Natural killer cell treated with Interleukin-12 subunit alpha and Interleukin-12 subunit beta and Interleukin-15 and Interleukin-18, amount 100 ng/mL, for 72 hours (primary cell): ENCODE data around the gene TSSK2. TPM values are rescaled to one million over a fixed set of nuclear protein-coding genes. Genes with fewer than 3 reads are reported as not detected.
"Not testable (repeated sequence)": the region's sequence is repeated elsewhere in the genome, so short reads cannot be mapped to it uniquely, and the experiment has no call there.

Source experiments
- ATAC-seq, 2 donors: fragments of 150-1000 bp; cut with Tn5 transposase in 1 of 2; sonication (Bioruptor Pico), chemical (Tn5 transposase) in 1 of 2; 2 replicates each; pipeline ENCODE4 v1.10.0; 2021
- DNase-seq: peaks from one replicate; pipeline ENCODE4 v3.0.0; 2022; ENCODE audit warnings: low spot score
- H3K27ac Mint-ChIP-seq, 2 donors: 1 replicate in 1 of 2; 2 replicates in 1 of 2; pipeline ENCODE4 v1.8.0; 2022; ENCODE audit warnings: mixed read lengths in 2 of 2, mild to moderate bottlenecking in 1 of 2, moderate library complexity in 1 of 2
- H3K27me3 Mint-ChIP-seq, 2 donors: 1 replicate in 1 of 2; 2 replicates in 1 of 2; pipeline ENCODE4 v1.8.0; 2022; ENCODE audit warnings: mixed read lengths in 2 of 2
- H3K36me3 Mint-ChIP-seq: one replicate; pipeline ENCODE4 v1.8.0; 2022; ENCODE audit warnings: mixed read lengths
- H3K4me1 Mint-ChIP-seq, 2 donors: 1 replicate in 1 of 2; 2 replicates in 1 of 2; pipeline ENCODE4 v1.8.0; 2022; ENCODE audit warnings: low read depth in 2 of 2, mixed read lengths in 2 of 2, mild to moderate bottlenecking in 1 of 2
- H3K4me3 Mint-ChIP-seq: one replicate; pipeline ENCODE4 v1.8.0; 2022; ENCODE audit warnings: mixed read lengths
- H3K9me3 Mint-ChIP-seq: 2 replicates; pipeline ENCODE4 v1.8.0; 2022; ENCODE audit warnings: mixed read lengths
- total RNA-seq, 2 donors: library from RNA; stranded (reverse); gene quantifications; one replicate each; pipeline ENCODE4 v1.2.3, GENCODE V29; 2022

The TSSK2 gene
- total RNA-seq: under 1 TPM in 1 of 2 donors, not detected in 1; 0.39 TPM

DNA sequence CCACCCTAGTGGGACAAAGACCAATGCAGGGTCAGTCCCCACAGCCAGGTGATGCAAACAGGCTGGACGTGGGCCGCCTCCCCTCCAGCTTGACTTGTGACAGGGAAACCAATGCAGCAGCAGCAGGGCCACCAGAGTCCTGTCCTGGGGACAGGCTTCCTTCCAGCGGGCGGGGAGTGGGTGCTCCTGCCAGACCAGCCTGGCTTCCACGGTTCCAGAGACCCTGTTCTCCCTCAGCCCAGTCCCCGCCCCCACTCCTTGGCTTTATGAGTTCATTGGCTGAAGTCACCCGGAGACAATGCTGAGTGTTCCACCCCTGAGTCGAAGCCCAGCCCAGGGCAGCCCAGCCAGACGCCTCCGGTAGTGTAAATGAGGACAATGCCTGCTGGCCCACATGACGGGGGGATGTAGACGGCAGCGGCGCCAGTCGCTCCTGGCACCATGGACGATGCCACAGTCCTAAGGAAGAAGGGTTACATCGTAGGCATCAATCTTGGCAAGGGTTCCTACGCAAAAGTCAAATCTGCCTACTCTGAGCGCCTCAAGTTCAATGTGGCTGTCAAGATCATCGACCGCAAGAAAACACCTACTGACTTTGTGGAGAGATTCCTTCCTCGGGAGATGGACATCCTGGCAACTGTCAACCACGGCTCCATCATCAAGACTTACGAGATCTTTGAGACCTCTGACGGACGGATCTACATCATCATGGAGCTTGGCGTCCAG lies at the start of gene TSSK2:
Gene TSSK2 (plus strand): TSS at position 350 of the 726 bp plus-strand sequence. CDS start 92 bp downstream, at position 442.
- no peak within 1 kb of the TSS for H3K27ac Mint-ChIP-seq
- H3K4me1 Mint-ChIP-seq: no peaks in the 10 kb centered on the region

DNA sequence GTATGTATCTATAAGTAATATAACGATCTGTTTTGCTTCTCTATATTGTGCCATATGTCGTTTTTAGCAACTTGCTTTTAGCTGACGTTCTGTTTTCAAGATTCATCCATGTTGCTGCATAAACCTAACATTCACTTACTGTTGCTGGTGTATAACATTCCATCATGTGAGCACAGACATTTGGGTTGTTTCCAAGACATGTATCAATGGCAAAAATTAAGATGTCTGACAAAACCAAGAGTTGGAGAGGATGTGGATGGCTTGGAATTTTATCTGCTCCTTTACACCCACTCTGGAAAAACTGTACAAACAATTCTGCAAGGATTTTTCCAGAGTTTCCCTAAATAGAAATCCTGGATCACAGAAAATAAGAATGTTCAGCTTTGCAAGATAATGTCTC lies 49.8 kb upstream of the TSSK2 start:
- H3K36me3 Mint-ChIP-seq: no peaks in the 10 kb centered on the region
- no peak overlapping the region for H3K27ac Mint-ChIP-seq
- no peaks in the 10 kb centered on the region for H3K27me3 Mint-ChIP-seq
- DNase-seq (no peak), ATAC-seq (no peak)
- H3K9me3 Mint-ChIP-seq: no peaks in the 10 kb centered on the region
- peaks cover 9 to 10% of the 10 kb centered on the region in 2 donors for H3K4me1 Mint-ChIP-seq
- H3K4me3 Mint-ChIP-seq: no peak overlapping the region

More for the DNA sequence above, at the start of gene TSSK2:
- Mint-ChIP-seq H3K36me3 (peaks cover 6% of the 10 kb centered on the region), H3K27me3 (no peaks in the 10 kb centered on the region), H3K9me3 (no peaks in the 10 kb centered on the region), H3K4me3 (no peak within 1 kb of the TSS)
- no peak for DNase-seq
- no peak for ATAC-seq

DNA sequence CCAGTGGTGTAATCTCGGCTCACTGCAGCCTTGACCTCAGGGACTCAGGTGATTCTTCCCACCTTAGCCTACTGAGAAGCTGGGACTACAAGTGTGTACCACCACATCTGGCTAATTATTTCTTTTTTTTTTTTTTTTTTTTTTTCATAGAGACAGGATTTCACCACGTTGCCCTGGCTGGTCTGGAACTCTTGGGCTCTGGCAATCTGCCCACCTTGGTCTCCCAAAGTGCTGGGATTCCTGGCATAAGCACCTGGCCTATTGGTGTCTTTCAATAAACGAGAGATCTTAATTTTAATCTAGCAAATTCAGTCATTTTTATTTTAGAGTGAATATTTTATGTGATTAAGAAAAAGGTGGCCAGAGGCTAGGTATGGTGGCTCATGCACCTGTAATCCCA lies 49.0 kb upstream of the TSSK2 start:
- no peak for DNase-seq
- Mint-ChIP-seq H3K27ac (no peak overlapping the region), H3K9me3 (no peaks in the 10 kb centered on the region), H3K36me3 (no peaks in the 10 kb centered on the region), H3K27me3 (no peaks in the 10 kb centered on the region), H3K4me1 (peaks cover 14 to 15% of the 10 kb centered on the region in 2 donors), H3K4me3 (no peak overlapping the region)
- ATAC-seq: no peak

DNA sequence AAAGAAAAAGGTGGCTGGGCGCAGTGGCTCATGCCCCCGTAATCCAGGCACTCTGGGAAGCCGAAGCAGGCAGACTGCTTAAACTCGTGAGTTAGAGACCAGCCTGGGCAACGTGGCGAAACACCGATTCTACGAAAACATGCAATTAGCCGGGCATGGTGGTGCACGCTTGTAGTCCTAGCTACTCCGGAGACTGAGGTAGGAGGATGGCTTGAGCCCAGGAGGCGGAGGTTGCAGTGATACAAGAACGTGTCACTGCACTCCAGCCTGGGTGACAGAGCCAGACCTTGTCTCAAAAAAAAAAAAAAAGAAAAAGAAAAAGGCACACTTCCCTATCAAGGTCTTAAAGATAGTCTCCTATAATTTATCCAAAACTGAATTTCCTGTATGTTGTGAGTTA lies 48.3 kb upstream of the TSSK2 start:
- Mint-ChIP-seq H3K4me3 (no peak overlapping the region), H3K27me3 (no peaks in the 10 kb centered on the region), H3K36me3 (no peaks in the 10 kb centered on the region)

DNA sequence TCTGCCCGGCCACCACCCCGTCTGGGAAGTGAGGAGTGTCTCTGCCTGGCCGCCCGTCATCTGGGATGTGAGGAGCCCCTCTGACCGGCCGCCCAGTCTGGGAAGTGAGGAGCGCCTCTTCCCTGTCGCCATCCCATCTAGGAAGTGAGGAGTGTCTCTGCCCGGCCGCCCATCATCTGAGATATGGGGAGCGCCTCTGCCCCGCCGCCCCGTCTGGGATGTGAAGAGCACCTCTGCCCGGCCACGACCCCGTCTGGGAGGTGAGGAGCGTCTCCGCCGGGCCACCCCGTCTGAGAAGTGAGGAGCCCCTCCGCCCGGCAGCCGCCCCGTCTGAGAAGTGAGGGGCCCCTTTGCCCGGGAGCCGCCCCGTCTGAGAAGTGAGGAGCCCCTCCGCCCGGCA lies 47.0 kb upstream of the TSSK2 start:
- H3K36me3 Mint-ChIP-seq, H3K9me3 Mint-ChIP-seq, H3K27ac Mint-ChIP-seq, ATAC-seq, H3K27me3 Mint-ChIP-seq, DNase-seq, H3K4me3 Mint-ChIP-seq: not testable (repeated sequence)
- H3K4me1 Mint-ChIP-seq: peaks cover 14 to 22% of the 10 kb centered on the region in 2 donors

More for the DNA sequence above, 48.3 kb upstream of the TSSK2 start:
- no peak for DNase-seq
- H3K4me1 Mint-ChIP-seq: peaks cover 14 to 16% of the 10 kb centered on the region in 2 donors
- no peaks in the 10 kb centered on the region for H3K9me3 Mint-ChIP-seq
- no peak overlapping the region for H3K27ac Mint-ChIP-seq
- ATAC-seq: no peak

DNA sequence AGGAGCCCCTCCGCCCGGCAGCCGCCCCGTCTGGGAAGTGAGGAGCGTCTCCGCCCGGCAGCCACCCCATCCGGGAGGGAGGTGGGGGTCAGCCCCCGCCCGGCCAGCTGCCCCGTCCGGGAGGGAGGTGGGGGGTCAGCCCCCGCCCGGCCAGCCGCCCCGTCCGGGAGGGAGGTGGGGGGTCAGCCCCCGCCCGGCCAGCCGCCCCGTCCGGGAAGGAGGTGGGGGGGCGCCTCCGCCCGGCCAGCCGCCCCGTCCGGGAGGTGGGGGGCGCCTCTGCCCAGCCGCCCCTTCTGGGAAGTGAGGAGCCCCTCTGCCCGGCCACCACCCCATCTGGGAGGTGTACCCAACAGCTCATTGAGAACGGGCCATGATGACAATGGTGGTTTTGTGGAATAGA lies 46.5 kb upstream of the TSSK2 start:
- H3K9me3 Mint-ChIP-seq, ATAC-seq, H3K27ac Mint-ChIP-seq, H3K27me3 Mint-ChIP-seq, DNase-seq, H3K36me3 Mint-ChIP-seq, H3K4me3 Mint-ChIP-seq: not testable (repeated sequence)
- H3K4me1 Mint-ChIP-seq: peaks cover 14 to 22% of the 10 kb centered on the region in 2 donors

DNA sequence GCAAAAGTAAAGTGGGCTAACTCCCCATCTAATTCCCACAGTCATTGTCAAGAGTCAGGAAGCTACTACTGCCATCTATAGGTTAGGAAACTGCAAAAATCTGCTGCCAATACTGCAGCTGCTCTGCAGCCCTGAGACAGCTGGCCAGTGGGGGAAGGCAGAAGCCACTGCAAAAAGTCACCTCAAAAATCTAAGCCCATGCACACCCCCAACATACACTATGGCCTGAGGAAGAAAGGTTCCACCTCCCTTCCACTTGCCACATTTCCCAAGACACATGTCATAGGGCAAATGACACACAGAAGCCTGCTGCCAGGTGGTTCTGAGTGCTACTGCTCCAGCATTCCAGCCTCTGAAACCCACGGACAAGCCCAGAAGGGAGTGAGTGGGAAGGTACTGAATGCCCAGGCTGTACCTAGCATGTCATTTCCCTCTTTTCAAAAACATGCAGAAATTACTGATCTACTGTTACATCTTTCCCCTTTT lies 45.8 kb upstream of the TSSK2 start:
- peaks cover 14 to 22% of the 10 kb centered on the region in 2 donors for H3K4me1 Mint-ChIP-seq
- no peaks in the 10 kb centered on the region for H3K9me3 Mint-ChIP-seq
- peak overlapping the region in 1 of 2 donors; percentile 37 for H3K27ac Mint-ChIP-seq
- H3K27me3 Mint-ChIP-seq: no peaks in the 10 kb centered on the region
- H3K36me3 Mint-ChIP-seq: no peaks in the 10 kb centered on the region
- peak overlapping the region; percentile 36 for H3K4me3 Mint-ChIP-seq
- no peak for ATAC-seq
- DNase-seq: no peak

DNA sequence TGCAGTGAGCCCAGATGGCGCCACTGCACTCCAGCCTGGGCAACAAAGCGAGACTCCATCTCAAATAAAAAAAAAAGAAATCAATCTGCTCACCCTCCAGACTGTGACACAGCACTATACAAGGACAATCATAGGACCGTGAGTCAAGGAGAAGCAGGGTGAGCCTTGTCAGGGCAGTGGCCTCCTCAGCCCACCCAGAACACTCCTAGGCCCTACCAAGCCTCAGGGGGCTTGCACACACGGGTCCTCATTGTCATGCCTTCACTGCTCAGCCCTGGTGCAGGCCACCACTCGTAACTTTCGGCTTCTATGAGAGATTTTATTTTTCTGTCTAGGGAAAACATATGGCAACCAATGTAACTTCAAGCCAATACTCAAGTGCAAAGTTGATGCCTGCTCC lies 44.7 kb upstream of the TSSK2 start:
- DNase-seq: no peak
- Mint-ChIP-seq H3K9me3 (no peaks in the 10 kb centered on the region), H3K27me3 (no peaks in the 10 kb centered on the region), H3K36me3 (no peaks in the 10 kb centered on the region), H3K4me1 (peaks cover 19 to 24% of the 10 kb centered on the region in 2 donors), H3K4me3 (no peak overlapping the region), H3K27ac (no peak overlapping the region)
- no peak for ATAC-seq

DNA sequence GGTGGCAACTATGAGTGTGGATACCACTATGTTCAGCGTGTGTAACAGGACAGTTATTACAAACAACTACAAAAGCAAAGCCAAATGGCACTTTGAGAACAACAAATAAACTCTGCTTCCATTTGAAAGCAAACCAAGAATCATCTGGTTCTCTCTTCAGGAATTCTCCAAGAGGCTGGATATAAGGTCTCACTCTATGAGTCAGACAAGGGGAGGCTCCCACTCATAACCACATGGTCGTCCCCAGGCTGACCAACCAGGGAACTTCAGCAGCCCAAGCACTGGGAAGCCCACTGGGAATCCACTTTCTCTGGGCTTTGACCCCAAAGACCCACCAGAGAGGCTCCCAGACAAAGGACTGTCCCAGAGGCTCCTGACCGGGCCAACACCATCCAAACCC lies 44.2 kb upstream of the TSSK2 start:
- Mint-ChIP-seq H3K4me3 (no peak overlapping the region), H3K27ac (no peak overlapping the region), H3K4me1 (peaks cover 19 to 24% of the 10 kb centered on the region in 2 donors), H3K9me3 (no peaks in the 10 kb centered on the region), H3K36me3 (no peaks in the 10 kb centered on the region), H3K27me3 (no peaks in the 10 kb centered on the region)
- no peak for ATAC-seq
- no peak for DNase-seq

DNA sequence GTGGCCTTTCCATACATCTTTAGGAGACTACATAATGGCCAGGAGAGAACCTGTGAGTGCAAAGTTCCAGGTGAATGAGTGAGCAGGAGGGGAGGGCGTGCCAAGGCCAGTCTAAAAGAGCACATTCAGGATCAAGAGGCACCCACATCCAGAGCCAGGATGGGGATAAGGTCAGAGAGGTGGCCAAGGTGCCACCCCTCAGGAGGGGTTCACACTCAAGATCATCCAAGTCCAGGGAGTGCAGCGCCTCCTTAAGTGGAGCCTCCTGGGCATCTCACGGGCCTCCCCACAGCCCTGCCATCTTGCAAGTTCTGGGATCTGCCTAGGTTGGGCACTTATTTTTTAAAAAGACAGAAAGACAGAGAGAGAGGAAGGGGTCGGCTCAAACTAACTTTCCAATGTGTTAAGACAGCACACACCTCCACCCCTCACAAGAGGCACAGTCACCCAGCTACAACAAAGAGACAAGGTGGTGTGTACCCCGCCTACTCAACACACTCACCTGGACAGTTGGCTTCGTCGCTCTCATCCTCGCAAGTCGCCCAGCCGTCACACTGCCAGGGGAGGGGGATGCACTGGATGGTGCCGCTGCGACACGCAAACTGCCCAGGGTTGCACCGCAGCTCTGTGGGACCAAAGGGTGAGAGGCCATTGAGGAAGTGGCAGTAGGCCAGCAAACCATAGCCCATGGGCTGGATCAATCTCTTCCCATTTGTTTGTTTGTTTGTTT lies 42.1 kb upstream of the TSSK2 start:
- Mint-ChIP-seq H3K27me3 (no peaks in the 10 kb centered on the region), H3K27ac (no peak overlapping the region), H3K4me3 (no peak overlapping the region), H3K9me3 (no peaks in the 10 kb centered on the region), H3K36me3 (no peaks in the 10 kb centered on the region), H3K4me1 (peaks cover 24 to 27% of the 10 kb centered on the region in 2 donors)
- DNase-seq (no peak), ATAC-seq (no peak)

DNA sequence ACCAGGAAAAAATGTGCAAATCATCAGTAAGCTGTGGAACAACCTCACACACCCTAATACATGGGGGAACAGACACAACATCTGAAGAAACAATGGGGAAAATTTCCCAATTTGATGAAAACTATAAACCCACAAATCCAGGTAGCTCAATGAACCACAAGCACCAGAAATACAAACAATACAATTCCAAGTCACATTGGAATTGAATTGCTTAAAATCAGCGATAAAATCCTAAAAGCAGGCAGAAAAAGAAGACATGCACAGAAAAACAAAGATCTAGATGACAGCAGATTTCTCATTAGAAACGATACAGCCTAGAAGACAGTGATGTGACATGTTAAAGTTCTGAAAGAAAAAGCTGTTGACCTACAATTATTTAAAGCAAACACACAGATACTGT lies 40.9 kb upstream of the TSSK2 start:
- ATAC-seq: no peak
- H3K27ac Mint-ChIP-seq: no peak overlapping the region

DNA sequence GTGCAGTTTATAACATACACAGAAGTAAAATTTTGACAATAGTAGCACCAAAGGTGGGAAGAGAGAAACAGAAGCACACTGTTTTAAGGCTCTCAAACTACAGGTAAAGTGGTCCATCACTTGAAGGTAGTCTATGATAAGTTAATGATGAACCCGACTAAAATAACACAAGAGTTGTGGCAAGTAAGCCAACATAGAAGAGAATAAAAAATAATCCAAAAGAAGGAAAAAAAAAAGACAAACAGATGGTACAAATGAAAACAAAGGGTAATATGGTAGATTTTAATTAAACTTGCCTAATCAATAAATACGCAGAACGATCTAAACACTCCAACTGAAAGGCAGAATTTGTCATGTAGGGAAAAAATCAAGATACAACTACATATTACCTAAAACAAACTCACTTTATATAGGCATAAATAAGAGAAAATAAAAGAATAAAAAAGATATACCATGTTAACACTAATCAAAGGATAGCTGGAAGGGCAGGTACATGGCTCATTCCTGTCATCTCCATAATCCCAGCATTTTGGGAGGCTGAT lies 40.5 kb upstream of the TSSK2 start:
- Mint-ChIP-seq H3K27ac (no peak overlapping the region), H3K36me3 (no peaks in the 10 kb centered on the region), H3K9me3 (no peaks in the 10 kb centered on the region), H3K4me3 (no peak overlapping the region), H3K4me1 (peaks cover 17 to 19% of the 10 kb centered on the region in 2 donors), H3K27me3 (no peaks in the 10 kb centered on the region)
- DNase-seq (no peak), ATAC-seq (no peak)

More for the DNA sequence above, 40.9 kb upstream of the TSSK2 start:
- Mint-ChIP-seq H3K4me1 (peaks cover 22 to 23% of the 10 kb centered on the region in 2 donors), H3K4me3 (no peak overlapping the region), H3K36me3 (no peaks in the 10 kb centered on the region), H3K9me3 (no peaks in the 10 kb centered on the region), H3K27me3 (no peaks in the 10 kb centered on the region)
- no peak for DNase-seq

DNA sequence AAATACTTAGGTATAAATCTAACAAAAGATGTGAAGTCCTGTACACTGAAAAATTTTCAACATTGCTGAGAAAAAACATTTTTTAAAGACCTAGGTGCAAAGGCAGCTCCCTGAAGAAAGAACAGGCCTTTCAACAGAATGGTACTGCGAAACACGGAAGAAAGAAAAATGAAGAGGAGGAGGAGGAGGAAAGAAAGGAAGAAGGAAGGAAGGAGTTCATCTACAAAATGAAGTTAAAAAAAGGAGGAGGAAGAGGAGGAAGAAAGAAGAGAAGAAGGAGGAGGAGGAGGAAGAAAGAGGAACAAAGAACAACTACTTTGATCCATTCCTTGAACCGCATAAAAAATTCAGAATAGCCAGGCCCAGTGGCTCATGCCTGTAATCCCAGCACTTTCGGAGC lies 38.4 kb upstream of the TSSK2 start:
- Mint-ChIP-seq H3K4me1 (peaks cover 14 to 21% of the 10 kb centered on the region in 2 donors), H3K9me3 (no peaks in the 10 kb centered on the region), H3K27ac (no peak overlapping the region), H3K36me3 (no peaks in the 10 kb centered on the region), H3K27me3 (no peaks in the 10 kb centered on the region), H3K4me3 (no peak overlapping the region)
- ATAC-seq: no peak
- DNase-seq: no peak

DNA sequence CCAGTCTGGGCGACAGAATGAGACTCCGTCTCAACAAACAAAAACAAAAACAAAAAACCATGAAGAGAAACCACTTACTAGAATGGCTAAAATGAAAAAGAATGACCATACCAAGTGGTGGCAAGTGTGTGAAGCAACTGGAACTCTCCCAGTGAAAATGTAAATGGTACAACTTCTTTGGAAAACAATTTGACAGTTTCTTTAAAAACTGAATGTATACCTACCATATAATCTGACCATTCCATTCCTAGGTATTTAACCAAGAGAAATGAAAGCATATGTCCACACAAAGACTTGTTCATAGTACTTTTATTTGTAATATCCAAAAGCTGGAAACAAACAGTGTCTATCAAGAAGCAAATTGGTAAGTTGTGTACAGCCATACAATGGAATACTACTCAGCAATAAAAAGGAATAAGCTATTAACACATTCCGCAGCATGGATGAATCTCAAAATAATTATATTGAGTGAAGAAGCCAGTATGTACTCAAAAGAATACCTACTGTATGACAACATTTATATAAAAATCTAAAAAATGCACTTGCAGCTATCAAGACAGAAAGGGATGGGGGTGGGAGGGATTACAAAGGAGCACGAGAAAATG lies 36.6 kb upstream of the TSSK2 start:
- Mint-ChIP-seq H3K9me3 (no peaks in the 10 kb centered on the region), H3K36me3 (no peaks in the 10 kb centered on the region), H3K27ac (no peak overlapping the region), H3K4me3 (no peak overlapping the region), H3K27me3 (no peaks in the 10 kb centered on the region), H3K4me1 (peaks cover 21 to 27% of the 10 kb centered on the region in 2 donors)
- ATAC-seq: no peak
- no peak for DNase-seq
